HFF-Myc (cell line): Measurements from ENCODE around the gene HSPB1.
"Not testable (repeated sequence)": the region's sequence is repeated elsewhere in the genome, so short reads cannot be mapped to it uniquely, and the experiment has no call there.

Experiments used
- DNase-seq: peaks from one replicate; pipeline ENCODE4 v3.0.0-alpha.2; 2011; ENCODE audit warnings: low read depth; ENCODE audit errors: extremely low read depth
- H3K4me3 ChIP-seq: replicated peaks from 2 replicates; pipeline ENCODE4 v1.5.1; 2011; ENCODE audit warnings: low read depth, mild to moderate bottlenecking, control low read depth, low read length
- CTCF ChIP-seq: IDR thresholded peaks from 2 replicates; pipeline ENCODE4 v1.5.1; 2012; ENCODE audit warnings: mild to moderate bottlenecking, low read depth, low read length, control low read depth; ENCODE audit errors: missing control alignments

HSPB1 gene

GRCh38 chr7:76269895-76270294 lies 32.6 kb upstream of the HSPB1 start:
- DNase-seq = no peak
- H3K4me3 ChIP-seq = no peak overlapping the region
- no peak for TF ChIP-seq CTCF

GRCh38 chr7:76271384-76271783 lies 31.1 kb upstream of the HSPB1 start:
- not testable (repeated sequence) for DNase-seq, H3K4me3 ChIP-seq

- no peak for TF ChIP-seq CTCF
- H3K4me3 ChIP-seq = no peak overlapping the region
- no peak for DNase-seq
Measured at GRCh38 chr7:76272142-76272541, 30.3 kb upstream of the HSPB1 start.

GRCh38 chr7:76272851-76273497 lies 29.5 kb upstream of the HSPB1 start:
- no peak for DNase-seq
- no peak overlapping the region for H3K4me3 ChIP-seq

GRCh38 chr7:76273503-76273902 lies 29.0 kb upstream of the HSPB1 start:
- TF ChIP-seq CTCF = no peak
- no peak overlapping the region for H3K4me3 ChIP-seq

More at GRCh38 chr7:76272851-76273497, 29.5 kb upstream of the HSPB1 start:
- no peak for TF ChIP-seq CTCF

GRCh38 chr7:76278540-76278939 lies 23.9 kb upstream of the HSPB1 start:
- DNase-seq = no peak
- no peak overlapping the region for H3K4me3 ChIP-seq
- no peak for TF ChIP-seq CTCF

More at GRCh38 chr7:76273503-76273902, 29.0 kb upstream of the HSPB1 start:
- DNase-seq = no peak

- TF ChIP-seq CTCF = no peak
- H3K4me3 ChIP-seq = no peak overlapping the region
Measured at GRCh38 chr7:76280408-76280807, 22.1 kb upstream of the HSPB1 start.

More at GRCh38 chr7:76280408-76280807, 22.1 kb upstream of the HSPB1 start:
- DNase-seq = no peak
